Activated CD8-positive, alpha-beta T cell treated with anti-CD3 and anti-CD28 coated beads for 36 hours (primary cell): ENCODE measurements around the gene CERS6. TPM values are rescaled to one million over a fixed set of nuclear protein-coding genes. Genes with fewer than 3 reads are reported as not detected.
A peak's percentile ranks its signal among the peaks of the same experiment; 100 is the strongest.

ENCODE experiments used
- ATAC-seq: fragments of 200-7000 bp; cut with Tn5 transposase; one replicate; pipeline ENCODE4 v1.10.0; 2021; ENCODE audit warnings: mild to moderate bottlenecking, moderate library complexity
- CTCF ChIA-PET: fragments of 350-600 bp; sonication (Branson Sonifier 250); formaldehyde crosslinking; loops from one replicate; lab custom pipeline; 2021; ENCODE audit warnings: antibody characterized with exemption; lab: Charles Lee
- POLR2A ChIA-PET: fragments of 350-600 bp; sonication (Branson Sonifier 250); formaldehyde crosslinking; loops from one replicate; lab custom pipeline; 2021; ENCODE audit warnings: antibody characterized with exemption; lab: Charles Lee
- DNase-seq: peaks from one replicate; pipeline ENCODE4 v3.0.0-alpha.2; 2020
- H3K27ac Mint-ChIP-seq: one replicate; pipeline ENCODE4 v1.8.0; 2021; ENCODE audit warnings: mild to moderate bottlenecking, mixed read lengths
- H3K27me3 Mint-ChIP-seq: one replicate; pipeline ENCODE4 v1.8.0; 2021; ENCODE audit warnings: mixed read lengths
- H3K36me3 Mint-ChIP-seq: one replicate; pipeline ENCODE4 v1.8.0; 2021; ENCODE audit warnings: low read depth, mixed read lengths
- H3K4me1 Mint-ChIP-seq: one replicate; pipeline ENCODE4 v1.8.0; 2021; ENCODE audit warnings: low read depth, mixed read lengths
- H3K4me3 Mint-ChIP-seq: one replicate; pipeline ENCODE4 v1.8.0; 2021; ENCODE audit warnings: mild to moderate bottlenecking, moderate library complexity, mixed read lengths
- H3K9me3 Mint-ChIP-seq: one replicate; pipeline ENCODE4 v1.8.0; 2021; ENCODE audit warnings: mixed read lengths
- CTCF ChIP-seq: fragments of 200-600 bp; IDR thresholded peaks from one replicate; pipeline ENCODE4 v1.8.0; 2022; ENCODE audit warnings: antibody characterized with exemption, mild to moderate bottlenecking
- intact Hi-C: fragments of 100-400 bp; cut with micrococcal nuclease; formaldehyde crosslinking; loops from one replicate; pipeline ENCODE4 v1.10.0; 2022
- total RNA-seq, 2 experiments: library from RNA; stranded (reverse); gene quantifications; one replicate each; pipeline ENCODE4 v1.2.3, GENCODE V29; 2021

CERS6 gene
- total RNA-seq, 2 experiments from 2014 or later, result 15.4 to 16.1 TPM

GRCh38 chr2:168561991-168562390 lies 105.9 kb downstream of the CERS6 start:
- Mint-ChIP-seq H3K27ac (no peak overlapping the region), H3K36me3 (peaks cover 49% of the 10 kb centered on the region), H3K4me3 (no peak overlapping the region), H3K27me3 (no peaks in the 10 kb centered on the region), H3K4me1 (peaks cover 38% of the 10 kb centered on the region), H3K9me3 (peaks cover 6% of the 10 kb centered on the region)
- ChIA-PET POLR2A (no interaction called here), CTCF (no interaction called here)
- ATAC-seq, result no peak
- TF ChIP-seq CTCF, result no peak
- intact Hi-C loops, result no loop called here
- no peak for DNase-seq

DNA sequence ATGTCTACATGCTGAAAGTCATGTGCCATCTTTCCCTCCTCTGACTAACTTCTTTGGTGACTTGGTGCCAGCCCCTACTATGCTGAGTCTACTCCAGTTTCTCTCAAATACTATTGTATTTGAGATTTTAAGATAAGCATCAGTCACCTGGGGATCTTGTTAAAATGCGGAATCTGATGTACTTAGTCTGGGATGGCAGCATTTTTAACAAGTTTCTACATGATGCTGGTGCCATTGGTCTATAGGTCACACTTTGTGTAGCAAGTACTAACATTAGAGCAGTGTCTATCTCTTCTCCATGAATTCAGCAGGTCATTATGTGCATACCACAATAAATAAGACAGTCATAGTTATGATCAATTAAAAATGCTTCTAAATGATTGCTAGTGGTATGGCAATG lies 106.9 kb downstream of the CERS6 start:
- Mint-ChIP-seq H3K27ac (no peak overlapping the region), H3K4me1 (peaks cover 35% of the 10 kb centered on the region), H3K4me3 (no peak overlapping the region), H3K27me3 (no peaks in the 10 kb centered on the region), H3K36me3 (peaks cover 50% of the 10 kb centered on the region), H3K9me3 (peaks cover 6% of the 10 kb centered on the region)
- ATAC-seq (no peak), DNase-seq (no peak)
- POLR2A ChIA-PET, result no interaction called here
- CTCF ChIA-PET, result no interaction called here
- intact Hi-C loops, result no loop called here
- TF ChIP-seq CTCF, result no peak

DNA sequence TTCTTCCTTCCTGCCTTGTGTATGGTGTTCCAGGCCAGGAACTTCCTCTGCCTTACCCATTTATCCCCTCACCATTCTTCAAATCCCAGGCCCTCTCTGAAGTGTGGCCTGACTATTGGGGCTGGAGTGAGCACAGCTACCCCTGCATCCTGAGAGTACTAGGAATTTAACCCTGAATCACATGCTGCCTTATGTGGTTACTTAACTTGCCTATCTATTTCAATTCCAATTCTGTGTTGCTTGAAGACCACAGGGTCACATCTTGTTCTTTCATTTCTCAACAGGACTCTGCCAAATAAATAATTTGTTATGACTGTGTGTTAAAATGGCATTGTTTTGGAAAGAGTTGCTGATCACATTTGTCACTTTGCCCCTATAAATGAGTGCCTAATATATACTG lies 108.6 kb downstream of the CERS6 start:
- DNase-seq (no peak), ATAC-seq (no peak)
- ChIA-PET POLR2A (no interaction called here), CTCF (interaction anchor here (1.0 kb wide), 1 partner anchor 218 kb away, joined by 4 read pairs; no protein-coding TSS in a partner anchor)
- Mint-ChIP-seq H3K9me3 (peaks cover 3% of the 10 kb centered on the region), H3K36me3 (peaks cover 47% of the 10 kb centered on the region), H3K27ac (peak overlapping the region; percentile 27), H3K27me3 (no peaks in the 10 kb centered on the region), H3K4me3 (no peak overlapping the region), H3K4me1 (peaks cover 31% of the 10 kb centered on the region)
- intact Hi-C loops, result no loop called here
- no peak for TF ChIP-seq CTCF

GRCh38 chr2:168565112-168565511 lies 109.0 kb downstream of the CERS6 start:
- H3K9me3 Mint-ChIP-seq, result peaks cover under 1% of the 10 kb centered on the region
- H3K27me3 Mint-ChIP-seq, result no peaks in the 10 kb centered on the region
- peak; percentile 16 for DNase-seq
- H3K27ac Mint-ChIP-seq, result no peak overlapping the region
- peak; percentile 42 for ATAC-seq
- peaks cover 31% of the 10 kb centered on the region for H3K4me1 Mint-ChIP-seq
- ChIA-PET POLR2A (no interaction called here), CTCF (interaction anchor here (1.0 kb wide), 1 partner anchor 219 kb away, joined by 4 read pairs; no protein-coding TSS in a partner anchor)
- H3K36me3 Mint-ChIP-seq, result peaks cover 43% of the 10 kb centered on the region
- TF ChIP-seq CTCF, result no peak
- H3K4me3 Mint-ChIP-seq, result no peak overlapping the region
- intact Hi-C loops, result no loop called here

DNA sequence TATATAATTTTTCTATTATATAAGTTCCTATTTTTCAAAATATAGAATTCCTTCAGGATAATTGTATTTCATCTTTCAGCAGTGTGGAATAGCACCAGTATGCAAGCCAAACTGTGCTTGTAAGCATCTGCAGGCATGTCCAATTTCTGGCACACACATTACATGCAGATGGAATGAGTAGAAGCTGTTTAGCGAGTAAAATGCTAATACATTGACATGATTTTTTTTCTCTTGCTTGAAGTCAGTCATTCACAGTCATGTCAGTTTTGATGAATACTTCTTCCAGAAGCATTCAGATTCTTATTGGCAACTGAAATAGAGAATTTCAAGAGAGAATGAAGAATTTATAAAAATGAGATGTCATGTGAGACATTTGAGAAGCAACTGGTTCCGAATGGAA lies 109.4 kb downstream of the CERS6 start:
- H3K4me3 Mint-ChIP-seq, result no peak overlapping the region
- H3K27ac Mint-ChIP-seq, result no peak overlapping the region
- no peak for ATAC-seq
- H3K9me3 Mint-ChIP-seq, result no peaks in the 10 kb centered on the region
- ChIA-PET POLR2A (no interaction called here), CTCF (interaction anchor here (1.0 kb wide), 1 partner anchor 219 kb away, joined by 4 read pairs; no protein-coding TSS in a partner anchor)
- H3K4me1 Mint-ChIP-seq, result peaks cover 31% of the 10 kb centered on the region
- intact Hi-C loops, result no loop called here
- peaks cover 39% of the 10 kb centered on the region for H3K36me3 Mint-ChIP-seq
- TF ChIP-seq CTCF, result no peak
- DNase-seq, result no peak
- no peaks in the 10 kb centered on the region for H3K27me3 Mint-ChIP-seq
